Neural cell (in vitro differentiated cells): ENCODE results near the gene C5. TPM values are rescaled to one million over a fixed set of nuclear protein-coding genes. Genes with fewer than 3 reads are reported as not detected.

Experiments used
- H2AFZ ChIP-seq: fragments of 200-600, 300-800 bp; sonication (generic), shearing (Covaris generic); 2 replicates; pipeline ENCODE4 v1.6.0; 2014; ENCODE audit warnings: low read depth, mild to moderate bottlenecking, antibody characterized with exemption, low read length, moderate library complexity
- H3F3A ChIP-seq: fragments of 200-600 bp; shearing (Covaris generic); 2 replicates; pipeline ENCODE4 v1.6.1; 2016; ENCODE audit warnings: mild to moderate bottlenecking, moderate library complexity, mixed read lengths, antibody characterized with exemption, low read length; ENCODE audit not compliant: insufficient read depth, poor library complexity, severe bottlenecking
- H3K27ac ChIP-seq: fragments of 200-600, 300-800 bp; sonication (generic), shearing (Covaris generic); 2 replicates; pipeline ENCODE4 v1.5.1; 2014; ENCODE audit warnings: mild to moderate bottlenecking, low read length, moderate library complexity
- H3K27me3 ChIP-seq: fragments of 300-800, 200-600 bp; sonication (generic), shearing (Covaris generic); 2 replicates; pipeline ENCODE4 v1.6.0; 2014; ENCODE audit warnings: mild to moderate bottlenecking, low read depth, low read length, moderate library complexity; ENCODE audit not compliant: insufficient read depth
- H3K36me3 ChIP-seq: fragments of 300-800, 200-600 bp; sonication (generic), shearing (Covaris generic); 2 replicates; pipeline ENCODE4 v1.5.1; 2014; ENCODE audit warnings: mild to moderate bottlenecking, antibody characterized with exemption, low read length, moderate library complexity; ENCODE audit not compliant: insufficient read depth
- H3K4me2 ChIP-seq: fragments of 300-800, 200-600 bp; sonication (generic), shearing (Covaris generic); 2 replicates; pipeline ENCODE4 v1.6.0; 2014; ENCODE audit warnings: mild to moderate bottlenecking, low read length
- H3K4me3 ChIP-seq: fragments of 300-800, 200-600 bp; sonication (generic), shearing (Covaris generic); 2 replicates; pipeline ENCODE4 v1.5.1; 2014; ENCODE audit warnings: mild to moderate bottlenecking, low read length, moderate library complexity
- H3K79me2 ChIP-seq: fragments of 200-600 bp; shearing (Covaris generic); replicated peaks from 2 replicates; pipeline ENCODE4 v1.6.0; 2014; ENCODE audit warnings: mild to moderate bottlenecking, low read length, moderate library complexity; ENCODE audit not compliant: insufficient read depth
- H3K9ac ChIP-seq: fragments of 300-800, 200-600 bp; sonication (generic), shearing (Covaris generic); 2 replicates; pipeline ENCODE4 v1.6.1; 2016; ENCODE audit warnings: mild to moderate bottlenecking, low read length, mixed read lengths
- H3K9me2 ChIP-seq: fragments of 200-600 bp; shearing (Covaris generic); 2 replicates; pipeline ENCODE4 v1.6.1; 2016; ENCODE audit warnings: mild to moderate bottlenecking, low read length, mixed read lengths; ENCODE audit not compliant: insufficient read depth
- H3K9me3 ChIP-seq: fragments of 200-600, 300-800 bp; sonication (generic), shearing (Covaris generic); 2 replicates; pipeline ENCODE4 v1.6.1; 2016; ENCODE audit warnings: mild to moderate bottlenecking, mixed run types, low read length, moderate library complexity, mixed read lengths
- H4K20me1 ChIP-seq: fragments of 200-600 bp; shearing (Covaris generic); 2 replicates; pipeline ENCODE4 v1.6.1; 2016; ENCODE audit warnings: mild to moderate bottlenecking, mixed run types; ENCODE audit not compliant: insufficient read depth
- EZH2 ChIP-seq: fragments of 200-600, 300-800 bp; shearing (Covaris generic), sonication (generic); IDR thresholded peaks from 2 replicates; pipeline ENCODE4 v1.6.1; 2014; ENCODE audit warnings: antibody characterized with exemption, low read length, borderline replicate concordance, mild to moderate bottlenecking; ENCODE audit not compliant: insufficient read depth, poor library complexity, severe bottlenecking
- MXI1 ChIP-seq: fragments of 450-650 bp; conservative IDR thresholded peaks from 2 replicates; pipeline ENCODE4 v1.6.1; 2014; ENCODE audit warnings: antibody characterized with exemption, mild to moderate bottlenecking; ENCODE audit not compliant: poor library complexity, severe bottlenecking
- RAD21 ChIP-seq: fragments of 450-650 bp; conservative IDR thresholded peaks from 2 replicates; pipeline ENCODE4 v1.6.1; 2014; ENCODE audit warnings: antibody characterized with exemption, mild to moderate bottlenecking, moderate library complexity
- REST ChIP-seq: IDR thresholded peaks from 2 replicates; pipeline ENCODE4 v1.6.1; 2012; ENCODE audit warnings: borderline replicate concordance
- SMC3 ChIP-seq: fragments of 450-650 bp; conservative IDR thresholded peaks from 2 replicates; pipeline ENCODE4 v1.6.1; 2014; ENCODE audit warnings: antibody characterized with exemption, mild to moderate bottlenecking, moderate library complexity; ENCODE audit not compliant: poor library complexity
- TAF1 ChIP-seq: IDR thresholded peaks from 2 replicates; pipeline ENCODE4 v1.6.1; 2012; ENCODE audit warnings: low read depth
- polyA plus RNA-seq: library from polyadenylated mRNA; depleted of rRNA; stranded (reverse); fragments of >200 nt; gene quantifications from 2 replicates; pipeline ENCODE4 v1.2.3, GENCODE V29; 2014
- TF ChIP-seq, protein P1 (sequence below): fragments of 450-650 bp; IDR thresholded peaks from 2 replicates; pipeline ENCODE4 v1.5.1; 2014; ENCODE audit warnings: antibody characterized with exemption, mild to moderate bottlenecking, moderate library complexity; ENCODE audit not compliant: poor library complexity, severe bottlenecking

C5 gene
- polyA plus RNA-seq, 1 donor from 2014 or later = 3.8 TPM

- H3K9ac ChIP-seq = no peak overlapping the region
- TF ChIP-seq EZH2 = no peak
- TF ChIP-seq TAF1 = no peak
- no peak for TF ChIP-seq MXI1
- no peak for TF ChIP-seq RAD21
- TF ChIP-seq, protein P1, sequence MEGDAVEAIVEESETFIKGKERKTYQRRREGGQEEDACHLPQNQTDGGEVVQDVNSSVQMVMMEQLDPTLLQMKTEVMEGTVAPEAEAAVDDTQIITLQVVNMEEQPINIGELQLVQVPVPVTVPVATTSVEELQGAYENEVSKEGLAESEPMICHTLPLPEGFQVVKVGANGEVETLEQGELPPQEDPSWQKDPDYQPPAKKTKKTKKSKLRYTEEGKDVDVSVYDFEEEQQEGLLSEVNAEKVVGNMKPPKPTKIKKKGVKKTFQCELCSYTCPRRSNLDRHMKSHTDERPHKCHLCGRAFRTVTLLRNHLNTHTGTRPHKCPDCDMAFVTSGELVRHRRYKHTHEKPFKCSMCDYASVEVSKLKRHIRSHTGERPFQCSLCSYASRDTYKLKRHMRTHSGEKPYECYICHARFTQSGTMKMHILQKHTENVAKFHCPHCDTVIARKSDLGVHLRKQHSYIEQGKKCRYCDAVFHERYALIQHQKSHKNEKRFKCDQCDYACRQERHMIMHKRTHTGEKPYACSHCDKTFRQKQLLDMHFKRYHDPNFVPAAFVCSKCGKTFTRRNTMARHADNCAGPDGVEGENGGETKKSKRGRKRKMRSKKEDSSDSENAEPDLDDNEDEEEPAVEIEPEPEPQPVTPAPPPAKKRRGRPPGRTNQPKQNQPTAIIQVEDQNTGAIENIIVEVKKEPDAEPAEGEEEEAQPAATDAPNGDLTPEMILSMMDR = no peak
- no peak overlapping the region for H3K4me3 ChIP-seq
- no peaks in the 10 kb centered on the region for H3K27me3 ChIP-seq
- no peak overlapping the region for H2AFZ ChIP-seq
- H3K27ac ChIP-seq = no peak overlapping the region
- H3K4me2 ChIP-seq = no peak overlapping the region
- H4K20me1 ChIP-seq = no peaks in the 10 kb centered on the region
- no peaks in the 10 kb centered on the region for H3K9me3 ChIP-seq
- H3K36me3 ChIP-seq = no peaks in the 10 kb centered on the region
- no peaks in the 10 kb centered on the region for H3K9me2 ChIP-seq
- no peaks in the 10 kb centered on the region for H3K79me2 ChIP-seq
- H3F3A ChIP-seq = no peaks in the 10 kb centered on the region
Observed at GRCh38 chr9:120909904-120910303, 140.2 kb downstream of the C5 start.

- TF ChIP-seq TAF1 = no peak
- no peak for TF ChIP-seq REST
- Histone ChIP-seq H3K36me3 (no peaks in the 10 kb centered on the region), H4K20me1 (no peaks in the 10 kb centered on the region), H3K4me2 (no peak overlapping the region), H3K4me3 (no peak overlapping the region), H3K9me2 (no peaks in the 10 kb centered on the region), H3K79me2 (no peaks in the 10 kb centered on the region), H3K9me3 (no peaks in the 10 kb centered on the region), H3K27ac (no peak overlapping the region), H3K9ac (no peak overlapping the region), H3F3A (no peaks in the 10 kb centered on the region), H2AFZ (no peak overlapping the region), H3K27me3 (no peaks in the 10 kb centered on the region)
Observed at GRCh38 chr9:120905315-120906164, 144.5 kb downstream of the C5 start.

- no peak overlapping the region for H2AFZ ChIP-seq
- no peaks in the 10 kb centered on the region for H3K36me3 ChIP-seq
- no peak overlapping the region for H3K4me2 ChIP-seq
- no peak overlapping the region for H3K4me3 ChIP-seq
- H4K20me1 ChIP-seq = no peaks in the 10 kb centered on the region
- no peaks in the 10 kb centered on the region for H3K9me2 ChIP-seq
- no peaks in the 10 kb centered on the region for H3F3A ChIP-seq
- H3K27me3 ChIP-seq = no peaks in the 10 kb centered on the region
- no peaks in the 10 kb centered on the region for H3K79me2 ChIP-seq
- no peak overlapping the region for H3K9ac ChIP-seq
- H3K27ac ChIP-seq = no peak overlapping the region
- no peak for TF ChIP-seq TAF1
- TF ChIP-seq, protein P1 = no peak
- no peak for TF ChIP-seq SMC3
- no peak for TF ChIP-seq REST
- H3K9me3 ChIP-seq = no peaks in the 10 kb centered on the region
Observed at GRCh38 chr9:120904978-120905301, 145.1 kb downstream of the C5 start.
